ENCODE results near the gene ELN.

ELN gene

DNA sequence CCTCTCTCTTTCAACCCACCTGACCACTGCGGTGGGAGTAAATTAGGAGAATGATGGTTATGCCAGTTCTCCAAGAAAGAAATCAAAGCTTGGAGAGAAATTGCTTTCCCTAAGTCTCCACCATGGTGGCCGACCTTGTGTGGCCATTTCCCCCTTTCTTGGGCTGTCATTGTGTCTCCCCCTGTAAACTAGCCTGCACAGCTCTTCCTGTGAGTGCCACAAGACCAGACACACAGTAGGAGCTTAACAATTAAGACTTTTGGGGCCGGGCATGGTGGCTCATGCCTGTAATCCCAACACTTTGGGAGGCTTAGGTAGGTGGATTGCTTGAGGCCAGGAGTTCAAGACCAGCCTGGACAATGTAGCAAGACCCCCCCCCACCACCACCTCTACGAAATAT, 36.7 kb downstream of the ELN start:
- DNase-seq = no peak

DNA sequence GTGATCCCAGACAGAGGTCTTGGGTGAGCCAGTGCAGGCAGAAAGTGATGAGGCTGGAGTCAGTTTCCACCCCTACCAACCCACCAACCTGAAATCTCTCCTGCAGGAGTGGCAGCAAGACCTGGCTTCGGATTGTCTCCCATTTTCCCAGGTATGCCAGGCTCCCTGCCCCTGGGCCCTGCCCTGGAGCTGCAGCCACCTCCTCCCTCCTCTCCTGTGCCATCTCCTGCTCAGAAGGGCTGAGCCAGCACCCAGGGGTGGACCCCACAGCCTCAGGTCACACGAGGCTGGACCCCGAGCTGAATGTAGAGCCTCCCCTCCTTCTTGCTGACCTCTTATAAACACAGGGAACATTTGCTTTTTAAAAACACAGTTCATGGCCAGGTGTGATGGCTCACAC, 38.7 kb downstream of the ELN start:
- DNase-seq = no peak

GRCh38 chr7:74068378-74069085, 40.6 kb downstream of the ELN start:
- no peak for DNase-seq

GRCh38 chr7:74069086-74069541, 41.1 kb downstream of the ELN start:
- no peak for DNase-seq

DNA sequence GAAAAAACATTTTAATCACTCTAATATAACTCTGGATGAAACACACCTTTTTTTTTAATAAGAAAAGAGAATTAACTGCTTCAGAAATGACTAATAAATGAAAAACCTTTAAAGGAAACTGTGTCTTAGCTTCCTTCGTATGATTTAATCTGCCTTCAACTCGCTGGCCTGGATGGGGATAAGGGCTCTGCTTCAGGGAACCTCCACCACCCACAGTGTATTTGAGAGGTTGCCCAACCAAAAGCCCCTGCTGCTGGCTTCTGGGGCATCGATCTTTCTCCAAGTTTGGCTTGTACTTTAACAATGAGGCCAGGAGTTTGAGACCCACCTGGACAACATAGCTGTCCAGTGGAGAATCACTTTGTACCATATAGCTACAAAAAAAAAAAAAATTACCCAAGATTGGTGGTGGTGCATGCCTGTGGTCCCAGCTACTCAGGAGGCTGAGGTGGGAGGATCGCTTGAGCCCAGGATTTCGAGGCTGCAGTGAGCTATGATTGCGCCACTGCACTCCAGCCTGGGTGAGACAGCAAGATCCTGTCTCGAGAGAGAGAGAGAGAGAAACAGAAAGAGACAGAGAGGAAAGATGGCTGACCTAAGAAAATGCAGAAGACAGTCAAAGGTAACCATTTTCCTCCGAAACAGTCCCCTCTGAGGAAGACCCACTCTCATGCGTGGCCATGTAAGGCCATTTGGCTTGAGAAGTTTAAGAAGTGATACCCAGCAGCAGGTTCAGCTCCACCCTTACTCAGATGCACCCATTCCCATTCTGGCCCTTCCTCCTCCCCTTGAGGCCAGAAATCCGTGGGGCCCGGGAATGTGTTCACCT, 42.0 kb downstream of the ELN start:
- DNase-seq = no peak

DNA sequence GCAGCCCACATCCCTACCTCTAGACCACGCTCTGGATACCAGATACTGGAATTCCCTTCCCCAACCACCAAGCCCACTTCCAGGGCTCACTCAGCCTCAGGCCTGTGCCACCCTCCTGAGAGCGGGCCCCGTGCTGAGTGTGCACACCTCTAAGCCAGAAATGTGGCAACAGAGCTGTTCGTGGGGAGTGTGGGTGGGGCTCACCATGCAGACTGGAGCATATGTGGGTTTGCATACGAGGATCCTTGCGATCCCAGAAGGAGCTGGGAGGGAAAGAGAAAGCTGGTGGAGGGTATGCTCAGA, 42.6 kb downstream of the ELN start:
- no peak for DNase-seq

GRCh38 chr7:74071121-74071520, 43.1 kb downstream of the ELN start:
- no peak for DNase-seq

DNA sequence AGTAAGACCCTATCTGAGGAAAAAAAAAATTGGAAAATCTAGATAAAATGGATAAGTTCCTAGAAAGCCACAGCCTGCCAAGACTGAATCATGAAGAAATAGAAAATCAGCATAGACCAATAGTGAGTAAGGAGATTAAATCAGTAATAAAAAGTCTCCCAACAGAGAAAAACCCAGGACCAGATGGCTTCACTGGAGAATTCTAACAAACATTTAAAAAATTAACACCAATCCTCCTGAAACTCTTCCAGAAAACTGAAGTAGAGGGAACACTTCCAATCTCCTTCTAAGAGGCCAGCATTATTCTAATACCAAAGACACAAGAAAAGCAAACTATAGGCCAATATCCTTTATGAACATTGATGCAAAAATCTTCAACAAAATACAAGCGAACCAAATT, 46.8 kb downstream of the ELN start:
- no peak for DNase-seq

DNA sequence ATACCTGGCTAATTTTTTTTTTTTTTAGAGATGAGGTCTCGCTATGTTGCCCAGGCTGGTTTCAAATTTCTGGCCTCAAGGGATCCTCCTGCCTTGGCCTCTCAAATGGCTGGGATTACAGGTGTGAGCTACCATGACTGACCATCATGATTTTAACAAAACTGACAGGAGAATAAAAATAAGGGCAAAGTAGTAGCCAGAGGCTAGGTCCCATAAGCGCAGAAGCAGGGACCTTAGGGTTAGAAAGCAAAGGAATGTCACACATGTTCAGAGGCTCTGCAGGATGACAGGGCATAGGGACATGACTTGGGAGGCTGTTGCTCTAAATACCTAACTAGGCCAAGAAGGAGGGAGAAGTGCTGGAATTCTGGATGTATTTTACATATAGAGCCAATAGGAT, 50.5 kb downstream of the ELN start:
- DNase-seq = no peak

- no peak for DNase-seq
Measured at GRCh38 chr7:74082770-74083116, 54.8 kb downstream of the ELN start.

DNA sequence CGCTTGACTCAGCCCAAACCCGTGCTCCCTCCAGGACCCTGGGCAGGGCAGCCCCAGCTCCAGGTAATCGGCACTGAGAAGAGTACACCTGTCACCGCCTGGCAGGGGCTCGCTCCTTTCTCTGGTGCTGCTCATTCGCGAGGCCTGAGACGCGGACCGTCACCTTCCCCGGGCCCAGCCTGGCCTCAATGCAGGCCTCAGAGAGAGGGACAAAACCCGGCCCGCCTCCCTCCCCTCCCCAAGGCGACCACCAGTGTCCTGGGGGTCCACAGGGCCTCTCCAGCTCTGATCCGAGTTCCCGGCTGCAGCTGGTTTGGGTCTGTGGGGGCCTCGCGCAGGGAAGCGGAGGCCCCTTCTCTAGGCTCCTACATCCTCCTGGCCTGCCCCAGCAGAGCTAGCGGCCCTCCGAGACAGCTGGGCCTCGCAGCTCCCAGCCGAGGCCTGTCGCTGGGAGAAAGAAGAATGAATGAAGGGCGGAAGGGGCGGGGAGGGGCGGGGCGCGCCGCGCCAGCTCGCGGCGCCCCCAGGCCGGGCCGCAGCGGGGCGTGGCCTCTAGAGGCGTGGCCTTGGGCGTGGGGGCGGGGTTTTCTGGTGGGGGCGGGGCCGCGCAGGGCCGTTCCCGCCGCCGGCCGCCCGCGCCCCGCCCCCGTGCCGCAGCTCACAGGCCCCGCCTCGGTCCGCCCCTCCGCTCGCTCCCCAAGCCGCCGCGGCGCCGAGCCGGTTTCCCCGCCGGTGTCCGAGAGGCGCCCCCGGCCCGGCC, 55.3 kb downstream of the ELN start, which contains the start of gene LIMK1:
Gene LIMK1 (plus strand): TSS at position 688 of the 760 bp plus-strand sequence. CDS start 187 bp downstream, outside the sequence.
- peak; percentile 77 for DNase-seq

DNA sequence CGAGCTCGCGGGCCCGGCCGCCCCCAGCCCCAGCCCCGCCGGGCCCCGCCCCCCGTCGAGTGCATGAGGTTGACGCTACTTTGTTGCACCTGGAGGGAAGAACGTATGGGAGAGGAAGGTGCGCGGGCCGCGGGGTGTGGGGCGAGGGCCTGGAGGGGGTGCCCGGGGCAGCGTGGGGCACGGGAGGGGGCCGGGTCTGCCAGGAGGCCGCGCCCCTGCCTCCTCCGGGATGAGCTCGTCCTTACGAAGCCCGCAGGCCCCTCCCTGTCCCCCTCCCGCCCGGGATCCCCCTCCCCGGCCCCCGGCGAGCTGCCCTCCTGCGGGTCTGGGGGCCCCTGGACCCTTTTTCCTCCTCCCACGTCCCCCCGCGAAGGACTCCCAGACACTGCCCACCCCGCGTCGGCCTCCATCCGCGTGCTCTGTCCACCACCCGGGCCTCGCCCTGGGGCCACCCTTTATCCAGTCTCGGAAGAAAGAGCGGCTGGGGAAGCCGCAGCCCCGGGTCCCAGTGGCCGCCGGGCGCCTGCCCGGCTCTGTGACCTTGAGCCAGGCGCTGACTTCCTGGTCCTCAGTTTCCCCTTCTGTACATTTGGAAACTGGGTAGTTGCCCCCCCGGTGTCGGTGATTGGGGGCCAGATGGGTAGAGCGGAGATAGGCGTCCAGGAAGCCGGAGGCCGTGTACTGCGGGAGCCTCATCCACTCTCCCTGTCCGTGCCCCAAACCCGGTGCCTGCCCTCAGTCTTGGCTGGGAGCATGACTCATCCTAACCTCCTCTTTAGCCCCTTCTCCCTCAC, 56.2 kb downstream of the ELN start:
- DNase-seq = peak; percentile 37

DNA sequence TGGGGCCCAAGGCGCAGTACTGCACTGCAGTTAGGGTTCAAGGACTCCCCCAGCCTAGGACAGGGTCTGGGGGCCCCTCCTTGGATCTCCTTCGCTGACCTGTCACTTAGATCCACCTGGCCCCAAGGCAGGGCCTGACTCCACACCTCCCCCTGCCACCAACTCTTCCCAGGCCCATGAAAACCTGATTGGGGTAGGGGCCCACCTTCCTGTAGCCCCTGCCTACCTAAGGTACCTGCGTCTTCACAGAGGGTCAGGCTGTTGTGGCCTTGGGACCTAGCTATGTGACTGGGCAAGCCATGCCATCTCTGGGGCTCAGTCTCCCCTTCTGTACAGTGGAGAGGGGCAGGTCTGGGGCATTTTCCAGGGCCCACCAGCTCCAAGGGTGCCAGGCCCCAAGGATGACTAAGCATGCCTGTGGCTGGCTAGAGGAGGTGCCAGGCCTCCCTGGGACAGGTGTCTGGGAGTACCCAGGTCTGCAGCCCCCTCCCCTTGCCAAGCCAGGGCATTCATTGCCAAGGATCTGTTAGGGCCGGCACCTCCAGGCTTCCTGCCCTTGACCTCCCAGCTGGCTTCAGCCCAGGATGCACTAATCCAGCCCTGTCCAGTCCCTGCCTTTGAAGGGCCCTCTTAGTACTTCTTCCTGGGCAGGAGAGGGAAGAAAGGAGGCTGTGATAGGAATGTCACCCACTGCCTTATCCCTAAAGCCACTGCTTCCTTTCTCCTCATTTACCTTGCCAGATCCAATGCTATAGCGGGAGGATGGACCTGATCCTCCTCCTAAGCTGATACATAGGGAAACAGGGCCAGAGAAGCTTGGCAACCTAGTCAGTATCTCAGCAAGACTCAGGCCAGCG, 57.0 kb downstream of the ELN start:
- DNase-seq = no peak

DNA sequence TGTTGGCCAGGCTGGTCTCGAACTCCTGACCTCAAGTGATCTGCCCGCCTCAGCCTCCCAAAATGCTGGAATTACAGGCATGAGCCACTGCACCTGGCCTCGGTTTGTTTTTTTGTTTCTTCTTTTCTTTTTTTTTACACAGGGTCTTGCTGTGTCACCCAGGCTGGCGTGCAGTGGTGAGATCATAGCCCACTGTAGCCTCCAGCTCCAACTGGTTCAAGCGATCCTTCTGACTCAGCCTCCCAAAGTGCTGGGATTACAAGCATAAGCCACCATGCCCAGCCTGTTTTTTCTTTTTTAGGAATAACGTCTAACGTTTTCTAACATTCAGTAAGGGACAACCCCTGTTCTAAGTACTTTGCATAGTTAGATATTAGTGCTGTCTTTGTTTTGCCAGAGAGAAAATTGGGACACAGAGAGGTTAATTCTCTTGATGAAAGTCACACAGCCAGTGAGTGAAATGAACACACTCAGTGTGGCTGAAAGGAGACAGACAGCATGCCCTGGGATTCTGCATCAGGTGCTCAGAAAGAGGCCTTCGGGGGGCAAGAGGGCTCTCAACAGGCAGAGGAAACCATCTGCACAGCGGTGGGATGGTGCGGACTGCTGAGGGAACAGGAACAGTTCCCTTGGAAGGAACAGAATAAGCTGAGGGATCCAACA, 59.9 kb downstream of the ELN start:
- DNase-seq = no peak

GRCh38 chr7:74092321-74092963, 64.5 kb downstream of the ELN start:
- DNase-seq = no peak

DNA sequence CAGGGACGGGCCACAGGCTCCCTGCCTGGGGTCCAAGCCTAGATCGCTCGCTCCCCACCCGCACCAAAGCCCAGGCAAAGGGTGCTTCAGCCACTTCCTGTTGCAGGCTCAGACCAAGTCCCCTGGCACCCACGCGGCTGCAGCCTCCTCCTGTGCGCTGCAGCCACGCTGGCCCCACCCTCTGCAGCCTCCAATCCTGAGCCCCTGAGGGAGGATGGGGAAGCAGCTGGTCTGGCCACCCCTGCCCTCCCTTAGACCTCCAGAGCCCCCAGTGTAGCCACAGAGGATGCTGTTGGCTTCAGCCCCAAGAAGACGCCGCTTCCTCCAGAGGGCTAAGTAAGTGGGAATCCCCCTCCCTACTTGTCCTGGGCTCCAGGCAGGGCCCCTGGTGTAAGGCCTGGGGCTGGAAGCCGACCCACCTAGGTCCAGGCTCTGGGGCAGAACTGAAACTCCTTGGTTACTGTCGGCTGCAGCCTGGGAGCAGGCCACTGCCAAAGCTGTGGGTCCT, 65.0 kb downstream of the ELN start:
- DNase-seq = no peak

- DNase-seq = no peak
Measured at GRCh38 chr7:74093671-74094223, 65.8 kb downstream of the ELN start.

DNA sequence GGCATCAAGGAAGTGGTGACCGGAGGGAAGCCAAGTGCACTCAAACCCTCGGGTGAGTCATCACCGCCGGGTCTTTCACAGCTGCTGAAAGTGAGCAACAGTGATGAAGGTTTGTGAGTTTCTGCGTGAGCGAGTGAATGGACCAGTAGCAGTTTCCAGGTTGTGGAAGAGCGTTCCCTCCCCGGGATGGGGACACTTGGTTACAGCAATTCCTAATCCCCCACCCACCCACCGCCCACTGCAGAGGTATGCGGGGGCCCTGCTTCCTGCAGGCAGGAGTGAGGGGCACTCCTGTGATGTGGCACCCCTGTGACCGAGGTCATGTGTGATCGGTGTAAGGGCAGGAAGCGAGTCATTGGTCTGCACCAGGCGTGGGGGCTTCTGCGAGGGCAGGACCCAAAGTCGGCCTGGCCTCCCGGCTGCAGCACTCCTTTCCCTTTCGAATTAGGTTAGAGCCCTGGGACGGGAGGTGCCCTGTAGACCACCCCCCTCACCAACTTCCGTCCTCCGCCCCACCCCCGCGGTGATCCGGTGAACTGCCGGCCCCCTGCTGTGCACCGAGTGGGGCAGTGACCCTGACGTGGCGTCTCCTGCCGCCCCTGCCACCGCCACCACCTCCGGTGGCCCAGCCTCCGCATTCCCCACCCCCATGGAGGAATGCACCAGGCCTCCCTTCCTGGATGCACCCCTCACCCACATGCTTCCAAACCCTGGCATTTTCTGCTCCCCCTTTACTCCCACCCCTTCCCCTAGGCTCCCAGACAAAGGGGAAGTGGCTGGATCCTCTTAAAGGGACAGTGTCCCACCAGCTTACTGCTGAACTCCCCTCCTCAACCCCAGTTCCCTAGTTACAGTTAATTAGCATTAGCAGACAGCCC, 66.5 kb downstream of the ELN start:
- peak; percentile 85 for DNase-seq

GRCh38 chr7:74095135-74095534, 67.2 kb downstream of the ELN start:
- DNase-seq = no peak

Data from activated CD4-positive, alpha-beta T cell treated with anti-CD3 and anti-CD28 coated beads, Interleukin-2, amount 50 U/mL, for 16 hours (primary cell).